GM12878 (cell line): ENCODE data around the gene MGMT. TPM values are rescaled to one million over a fixed set of nuclear protein-coding genes. Genes with fewer than 3 reads are reported as not detected.

Source experiments
- ZNF687 ChIP-seq: fragments of 450-650 bp; IDR thresholded peaks from 2 replicates; pipeline ENCODE4 v1.6.1; 2017; ENCODE audit warnings: mild to moderate bottlenecking, moderate library complexity
- polyA plus RNA-seq, 11 experiments: library from polyadenylated mRNA; depleted of rRNA in 4 of 11; unstranded in 6 of 11; stranded (reverse) in 5 of 11; fragments of >200 nt; fragmentation: Nextera tagmentation in 4 of 11; fragmentation: Illumina TruSeq in 1 of 11; extraction: Ambion mirVana in 4 of 11; extraction: Trizol in 1 of 11; gene quantifications; 1 replicate in 1 of 11; 2 replicates in 10 of 11; pipeline versions ENCODE4 v1.2.1 to v1.2.3, GENCODE V29; 2011 to 2016; ENCODE audit warnings: inconsistent platforms in 2 of 11, missing spikeins in 2 of 11, low read depth in 1 of 11
- total RNA-seq, 4 experiments: library from RNA; depleted of rRNA in 3 of 4; stranded (reverse); fragments of >200 nt in 3 of 4; fragmentation: Illumina TruSeq in 1 of 4; extraction: Trizol in 1 of 4; gene quantifications; 2 replicates each; pipeline versions ENCODE4 v1.2.1 to v1.2.3, GENCODE V29; 2013 to 2021
- TF ChIP-seq, protein P1 (sequence below): IDR thresholded peaks from 2 replicates; pipeline ENCODE4 v1.6.1; 2012; ENCODE audit warnings: improper control_type of control experiment, low read depth, low read length; ENCODE audit not compliant: insufficient replicate concordance
- TF ChIP-seq, protein P2 (sequence below): IDR thresholded peaks from 2 replicates; pipeline ENCODE4 v1.6.1; 2012; ENCODE audit warnings: low read depth, low read length, improper control_type of control experiment

The MGMT gene
- total and polyA plus RNA-seq, 10 of the 15 experiments (the other 5 are each of a cell fraction or from before 2014, with no cell fraction given): 0.16 to 24.2 (median 13.3) TPM

GRCh38 chr10:129524936-129525335, 57.9 kb downstream of the MGMT start (continued):
- TF ChIP-seq, protein P1, sequence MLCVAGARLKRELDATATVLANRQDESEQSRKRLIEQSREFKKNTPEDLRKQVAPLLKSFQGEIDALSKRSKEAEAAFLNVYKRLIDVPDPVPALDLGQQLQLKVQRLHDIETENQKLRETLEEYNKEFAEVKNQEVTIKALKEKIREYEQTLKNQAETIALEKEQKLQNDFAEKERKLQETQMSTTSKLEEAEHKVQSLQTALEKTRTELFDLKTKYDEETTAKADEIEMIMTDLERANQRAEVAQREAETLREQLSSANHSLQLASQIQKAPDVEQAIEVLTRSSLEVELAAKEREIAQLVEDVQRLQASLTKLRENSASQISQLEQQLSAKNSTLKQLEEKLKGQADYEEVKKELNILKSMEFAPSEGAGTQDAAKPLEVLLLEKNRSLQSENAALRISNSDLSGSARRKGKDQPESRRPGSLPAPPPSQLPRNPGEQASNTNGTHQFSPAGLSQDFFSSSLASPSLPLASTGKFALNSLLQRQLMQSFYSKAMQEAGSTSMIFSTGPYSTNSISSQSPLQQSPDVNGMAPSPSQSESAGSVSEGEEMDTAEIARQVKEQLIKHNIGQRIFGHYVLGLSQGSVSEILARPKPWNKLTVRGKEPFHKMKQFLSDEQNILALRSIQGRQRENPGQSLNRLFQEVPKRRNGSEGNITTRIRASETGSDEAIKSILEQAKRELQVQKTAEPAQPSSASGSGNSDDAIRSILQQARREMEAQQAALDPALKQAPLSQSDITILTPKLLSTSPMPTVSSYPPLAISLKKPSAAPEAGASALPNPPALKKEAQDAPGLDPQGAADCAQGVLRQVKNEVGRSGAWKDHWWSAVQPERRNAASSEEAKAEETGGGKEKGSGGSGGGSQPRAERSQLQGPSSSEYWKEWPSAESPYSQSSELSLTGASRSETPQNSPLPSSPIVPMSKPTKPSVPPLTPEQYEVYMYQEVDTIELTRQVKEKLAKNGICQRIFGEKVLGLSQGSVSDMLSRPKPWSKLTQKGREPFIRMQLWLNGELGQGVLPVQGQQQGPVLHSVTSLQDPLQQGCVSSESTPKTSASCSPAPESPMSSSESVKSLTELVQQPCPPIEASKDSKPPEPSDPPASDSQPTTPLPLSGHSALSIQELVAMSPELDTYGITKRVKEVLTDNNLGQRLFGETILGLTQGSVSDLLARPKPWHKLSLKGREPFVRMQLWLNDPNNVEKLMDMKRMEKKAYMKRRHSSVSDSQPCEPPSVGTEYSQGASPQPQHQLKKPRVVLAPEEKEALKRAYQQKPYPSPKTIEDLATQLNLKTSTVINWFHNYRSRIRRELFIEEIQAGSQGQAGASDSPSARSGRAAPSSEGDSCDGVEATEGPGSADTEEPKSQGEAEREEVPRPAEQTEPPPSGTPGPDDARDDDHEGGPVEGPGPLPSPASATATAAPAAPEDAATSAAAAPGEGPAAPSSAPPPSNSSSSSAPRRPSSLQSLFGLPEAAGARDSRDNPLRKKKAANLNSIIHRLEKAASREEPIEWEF: no peak
- TF ChIP-seq ZNF687: no peak
- TF ChIP-seq, protein P2, sequence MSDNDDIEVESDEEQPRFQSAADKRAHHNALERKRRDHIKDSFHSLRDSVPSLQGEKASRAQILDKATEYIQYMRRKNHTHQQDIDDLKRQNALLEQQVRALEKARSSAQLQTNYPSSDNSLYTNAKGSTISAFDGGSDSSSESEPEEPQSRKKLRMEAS: no peak
